Measurements from ENCODE around the gene CACNA1H.
"Not testable (repeated sequence)": the region's sequence is repeated elsewhere in the genome, so short reads cannot be mapped to it uniquely, and the experiment has no call there.

The CACNA1H gene

GRCh38 chr16:1256874-1257322 is 104.0 kb downstream of the CACNA1H start:
- DNase-seq, result no peak

DNA sequence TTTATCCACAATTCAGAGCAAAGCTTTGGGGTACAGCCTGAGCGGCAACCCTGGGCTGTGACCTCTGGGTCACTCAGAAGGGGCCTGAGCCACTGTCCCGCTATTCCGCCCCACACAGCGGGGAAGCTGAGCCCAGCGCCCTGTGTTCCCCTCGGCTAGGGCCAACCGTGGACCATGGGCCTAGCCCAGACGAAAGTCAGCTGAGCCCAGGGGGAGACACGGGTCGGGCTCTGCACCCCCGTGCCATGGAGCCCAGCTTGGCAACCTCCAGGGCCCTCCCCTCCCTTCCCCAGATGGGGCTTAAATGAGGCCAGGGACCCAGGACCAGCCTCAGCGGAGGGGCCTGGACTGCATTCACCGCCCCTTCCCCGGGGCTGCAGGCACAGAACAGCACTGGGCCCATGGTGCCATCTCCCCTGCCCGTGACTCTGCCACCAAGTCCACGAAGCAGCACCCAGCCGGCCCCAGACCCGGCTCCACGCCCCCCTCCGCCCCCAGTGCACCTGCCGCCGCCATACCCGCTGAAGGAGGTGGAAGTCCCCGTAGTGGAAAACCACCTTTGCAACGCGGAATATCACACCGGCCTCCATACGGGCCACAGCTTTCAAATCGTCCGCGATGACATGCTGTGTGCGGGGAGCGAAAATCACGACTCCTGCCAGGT is 104.8 kb downstream of the CACNA1H start:
- no peak for DNase-seq

DNA sequence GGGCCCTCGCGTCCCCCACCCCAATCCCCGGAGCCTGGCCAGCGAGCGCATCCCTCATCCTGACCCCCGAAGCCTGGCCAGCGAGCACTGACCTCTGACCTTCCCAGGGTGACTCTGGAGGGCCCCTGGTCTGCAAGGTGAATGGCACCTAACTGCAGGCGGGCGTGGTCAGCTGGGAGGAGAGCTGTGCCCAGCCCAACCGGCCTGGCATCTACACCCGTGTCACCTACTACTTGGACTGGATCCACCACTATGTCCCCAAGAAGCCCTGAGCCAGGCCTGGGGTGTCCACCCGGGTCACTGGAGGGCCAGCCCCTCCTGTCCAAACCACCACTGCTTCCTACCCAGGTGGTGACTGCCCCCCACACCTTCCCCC is 105.3 kb downstream of the CACNA1H start:
- no peak for DNase-seq

DNA sequence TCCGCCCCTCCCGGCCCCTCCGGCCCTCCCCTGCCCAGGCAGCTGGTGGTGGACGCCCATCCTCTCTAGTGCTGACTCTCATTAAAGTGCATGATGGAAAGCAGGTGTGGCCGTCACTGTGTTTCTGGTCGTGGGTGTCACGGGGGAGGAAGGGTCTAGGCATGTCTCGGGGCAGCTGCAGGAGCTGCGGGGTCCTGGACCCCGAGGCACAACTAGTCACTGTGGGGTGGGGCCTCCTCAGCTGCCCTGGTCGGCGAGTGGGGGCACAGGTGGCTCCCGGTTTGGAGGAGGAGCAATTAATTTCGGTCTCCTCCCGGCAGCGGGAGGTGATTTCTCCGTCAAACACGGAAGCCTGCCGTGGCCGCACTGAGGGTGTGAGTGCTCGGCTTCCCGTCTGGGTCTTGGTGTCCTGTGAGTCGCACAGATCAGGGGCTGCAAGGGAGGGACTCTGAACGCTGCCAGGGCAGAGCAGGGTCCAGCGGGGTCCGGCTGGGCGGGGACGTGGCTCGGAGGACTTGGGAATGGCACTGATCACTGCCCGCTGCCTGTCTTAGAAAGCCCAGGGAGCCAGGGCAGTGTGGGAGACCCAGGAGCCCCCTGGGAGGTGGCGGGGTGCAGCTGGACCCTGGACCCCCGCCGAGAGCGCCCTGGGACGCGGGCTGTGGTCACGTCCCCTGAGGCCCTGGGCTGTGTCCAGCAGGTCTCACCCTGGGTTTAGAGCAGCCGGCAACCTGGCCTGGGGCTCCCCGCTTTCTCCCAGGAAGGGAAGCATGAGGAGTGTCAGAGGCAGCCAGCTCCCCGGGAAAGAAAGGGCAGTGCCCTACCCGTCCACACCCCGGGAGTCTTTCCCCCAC is 106.2 kb downstream of the CACNA1H start:
- DNase-seq, result no peak

DNA sequence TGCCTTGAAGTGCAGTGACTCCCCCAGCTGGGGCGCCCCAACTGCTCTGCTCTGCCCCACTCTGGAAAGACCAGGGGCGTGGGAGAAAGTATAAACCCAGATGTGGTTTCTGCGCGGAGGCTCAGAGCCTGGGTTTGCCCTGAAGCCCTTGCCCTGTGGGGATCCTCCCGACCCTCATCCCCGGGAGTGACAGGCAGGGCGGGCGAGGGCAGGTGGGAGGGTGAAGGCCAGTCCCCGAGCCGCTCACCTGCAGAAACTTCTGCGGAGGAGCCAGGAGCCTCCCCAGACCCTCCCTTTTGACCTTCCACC is 106.8 kb downstream of the CACNA1H start:
- DNase-seq, result no peak

DNA sequence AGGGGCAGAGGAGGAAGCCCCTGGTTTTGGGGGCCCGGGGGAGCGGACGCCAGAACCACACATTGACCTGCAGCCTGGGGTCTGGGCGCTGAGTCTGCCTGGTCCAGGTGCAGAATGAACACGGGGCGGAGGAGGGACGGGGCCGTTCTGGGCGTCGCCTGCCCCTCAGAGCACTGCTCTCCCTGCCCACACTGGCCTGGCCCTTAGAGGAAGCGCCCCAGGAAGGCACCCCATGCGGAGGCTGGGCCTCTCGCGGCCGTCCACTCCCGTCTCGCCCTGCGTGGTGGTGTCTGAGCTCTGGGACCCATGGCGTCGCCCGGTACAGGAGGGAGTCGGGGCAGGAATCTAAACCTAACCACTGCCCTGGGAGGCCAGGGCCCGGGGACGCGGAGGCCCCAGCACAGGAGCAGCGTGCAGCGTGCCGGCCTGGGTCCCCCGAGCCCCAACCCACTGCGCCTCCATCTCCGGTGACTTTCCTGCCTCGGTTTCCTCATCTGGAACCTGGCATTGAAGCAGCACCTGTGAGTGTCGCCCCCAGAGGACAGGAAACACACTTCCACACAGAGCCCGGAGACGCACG is 107.3 kb downstream of the CACNA1H start:
- DNase-seq, result no peak

DNA sequence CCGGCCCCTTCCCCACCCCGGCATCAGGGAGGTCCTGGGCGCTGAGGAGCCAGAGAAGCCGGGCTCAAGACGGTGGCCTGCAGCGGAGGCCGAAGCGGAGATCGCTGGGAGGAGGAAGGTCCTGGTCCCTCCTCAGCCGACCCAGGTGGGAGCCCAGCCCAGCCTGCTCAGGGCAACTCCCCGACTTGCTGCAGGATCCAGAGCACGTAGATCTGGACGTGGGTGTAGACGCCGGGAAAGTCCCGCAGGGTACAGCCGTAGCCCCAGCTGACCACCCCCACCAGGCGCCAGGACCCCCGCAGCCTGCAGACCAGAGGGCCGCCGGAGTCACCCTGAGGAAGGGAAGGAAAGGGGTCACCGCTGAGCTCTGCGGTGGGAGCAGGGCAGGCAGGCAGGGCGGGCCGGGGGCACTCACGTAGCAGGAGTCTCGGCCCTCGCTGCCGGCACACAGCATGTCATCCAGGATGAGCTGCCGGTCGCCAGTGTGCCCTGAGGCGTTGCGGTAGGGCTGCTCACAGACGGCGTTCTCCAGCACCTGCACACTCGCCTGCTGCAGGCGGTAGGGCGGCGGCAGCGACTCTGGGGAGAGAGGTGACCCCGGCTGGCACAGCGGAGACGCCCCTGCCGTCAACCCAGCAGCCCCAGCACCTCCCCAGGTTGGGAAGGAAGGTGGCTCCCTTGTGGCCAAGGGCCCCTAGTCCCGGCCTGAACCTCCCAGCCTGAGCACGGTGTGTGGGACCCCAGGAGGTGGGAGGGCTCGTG is 108.4 kb downstream of the CACNA1H start:
- no peak for DNase-seq

GRCh38 chr16:1262210-1262845 is 109.4 kb downstream of the CACNA1H start:
- DNase-seq, result no peak

DNA sequence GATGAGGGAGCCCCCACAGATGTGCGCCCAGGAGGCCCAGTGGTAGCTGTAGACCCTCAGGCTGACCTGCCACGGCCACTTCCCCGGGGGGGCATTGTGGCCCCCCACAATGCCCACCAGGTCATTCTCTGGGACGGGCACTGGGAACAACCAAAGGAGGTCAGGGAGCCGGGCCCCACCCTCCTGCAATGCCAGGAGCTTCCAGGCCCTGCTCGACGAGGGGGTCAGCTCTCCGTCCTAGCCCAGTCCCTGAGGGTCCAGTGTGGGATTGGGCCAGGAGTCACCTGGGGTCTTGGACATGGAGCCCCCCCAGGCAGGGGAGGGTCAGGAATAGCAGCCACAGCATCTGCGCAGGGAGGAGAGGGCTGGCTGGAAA is 109.9 kb downstream of the CACNA1H start:
- DNase-seq, result no peak

DNA sequence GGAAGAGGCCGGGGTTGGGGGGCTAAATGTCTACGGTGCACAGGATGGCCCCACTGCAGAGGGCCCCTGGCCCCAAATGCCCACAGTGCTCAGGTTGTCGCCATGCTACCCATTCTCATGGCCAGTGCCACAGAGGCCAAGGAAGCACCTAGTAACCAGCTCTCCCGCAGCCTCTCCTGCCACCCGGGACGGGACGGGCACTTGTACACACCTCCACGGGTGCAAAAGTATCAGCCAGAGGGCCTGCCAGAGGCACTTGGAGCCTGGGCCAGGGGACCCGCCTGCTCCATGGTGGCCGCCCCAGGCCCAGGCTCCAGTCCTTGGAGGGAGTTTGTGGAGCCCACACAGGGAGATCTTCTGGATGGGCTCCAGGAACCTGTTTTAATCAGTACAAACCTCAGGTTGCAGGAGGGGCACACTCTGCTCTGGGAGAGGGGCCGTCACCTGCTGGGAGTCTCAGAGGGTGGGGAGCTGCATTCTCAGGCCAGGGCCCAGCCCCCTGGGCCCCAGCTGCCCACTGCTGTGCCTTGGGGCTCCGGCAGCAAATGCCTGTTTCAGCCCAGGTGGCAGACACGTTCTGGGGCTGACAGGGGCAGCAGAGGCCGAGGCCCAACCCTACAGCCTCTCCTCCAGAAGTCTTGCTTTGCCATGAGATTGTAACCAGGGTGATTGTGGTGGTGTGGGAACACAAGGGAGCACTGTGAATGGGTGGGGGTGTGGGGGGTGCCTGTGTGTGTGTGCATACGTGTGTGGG is 110.9 kb downstream of the CACNA1H start:
- DNase-seq, result no peak

DNA sequence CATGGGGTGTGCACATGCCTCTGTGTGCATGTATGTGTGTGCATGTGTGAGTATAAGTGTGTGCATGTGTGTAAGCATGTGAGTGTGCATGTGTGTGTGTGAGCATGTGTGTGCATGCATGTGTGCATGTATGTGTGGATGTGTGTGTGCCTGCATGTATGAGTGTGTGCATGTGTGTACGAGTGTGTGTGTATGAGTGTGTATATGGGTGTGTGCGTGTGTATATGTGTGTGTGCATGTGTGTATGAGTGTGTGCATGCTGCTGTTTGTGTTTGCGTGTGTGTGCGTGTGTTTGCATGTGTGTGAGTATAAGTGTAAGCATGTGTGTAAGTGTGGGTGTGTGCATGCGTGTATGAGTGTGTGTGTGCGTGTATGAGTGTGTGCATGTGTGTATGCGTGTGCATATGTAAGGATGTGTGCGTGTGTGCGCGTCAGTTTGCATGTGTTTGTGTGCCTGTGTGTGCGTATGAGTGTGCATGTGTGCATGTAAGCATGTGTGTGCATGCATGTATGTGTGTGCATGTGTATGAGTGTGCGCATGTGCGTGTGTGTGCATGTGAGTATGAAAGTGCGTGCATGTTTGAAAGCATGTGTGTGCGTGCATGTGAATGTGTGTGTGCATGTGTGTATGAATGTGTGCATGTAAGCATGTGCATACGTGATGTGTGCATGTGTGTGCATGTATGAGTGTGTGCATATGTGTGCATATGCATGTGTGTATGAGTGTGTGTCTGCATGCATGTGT is 111.6 kb downstream of the CACNA1H start:
- DNase-seq, result no peak

DNA sequence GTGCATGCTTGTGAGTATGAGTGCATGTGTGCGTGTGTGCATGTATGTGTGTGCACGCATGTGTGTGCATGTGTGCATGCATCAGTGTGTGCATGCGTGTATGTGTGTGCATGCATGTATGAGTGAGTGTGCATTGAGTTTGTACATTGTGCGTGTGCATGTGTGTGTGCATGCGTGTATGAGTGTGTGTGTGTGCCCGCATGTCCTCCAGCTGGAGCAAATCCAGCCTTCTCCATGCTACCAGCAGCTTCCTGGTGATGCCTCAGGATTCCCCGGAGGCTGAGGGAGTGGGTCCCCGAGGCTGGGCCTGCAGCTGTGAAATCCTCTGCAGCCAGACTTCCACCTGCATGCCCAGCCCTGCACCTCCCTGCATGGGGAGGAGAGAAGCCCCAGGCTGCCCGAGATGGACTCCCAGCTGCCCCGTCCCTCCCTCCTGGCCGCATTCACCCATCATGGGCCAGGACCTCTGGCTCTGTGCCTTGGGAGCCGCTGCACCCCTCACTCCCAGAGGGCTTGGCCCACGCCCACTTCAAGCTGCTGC is 112.3 kb downstream of the CACNA1H start:
- DNase-seq, result no peak

DNA sequence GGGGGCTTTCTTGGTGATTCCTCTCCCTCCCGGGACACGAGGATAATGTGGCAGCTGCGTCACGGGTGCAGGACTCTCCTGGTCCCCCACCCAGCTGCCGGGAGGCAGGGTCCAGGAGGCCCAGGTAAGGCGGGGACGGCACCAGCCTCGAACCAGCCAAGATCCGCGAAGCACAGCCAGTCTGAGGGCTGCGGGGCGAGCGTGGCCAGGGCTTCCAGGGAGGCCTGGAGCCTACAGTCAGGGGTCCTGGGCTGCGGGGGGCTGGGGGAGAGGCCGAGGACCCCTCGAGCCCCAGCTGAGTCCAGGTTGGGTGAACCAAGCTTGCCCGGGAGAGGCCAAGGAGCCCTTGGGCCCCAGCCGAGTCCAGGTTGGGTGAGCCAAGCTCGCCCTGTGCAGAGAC is 112.9 kb downstream of the CACNA1H start:
- no peak for DNase-seq

DNA sequence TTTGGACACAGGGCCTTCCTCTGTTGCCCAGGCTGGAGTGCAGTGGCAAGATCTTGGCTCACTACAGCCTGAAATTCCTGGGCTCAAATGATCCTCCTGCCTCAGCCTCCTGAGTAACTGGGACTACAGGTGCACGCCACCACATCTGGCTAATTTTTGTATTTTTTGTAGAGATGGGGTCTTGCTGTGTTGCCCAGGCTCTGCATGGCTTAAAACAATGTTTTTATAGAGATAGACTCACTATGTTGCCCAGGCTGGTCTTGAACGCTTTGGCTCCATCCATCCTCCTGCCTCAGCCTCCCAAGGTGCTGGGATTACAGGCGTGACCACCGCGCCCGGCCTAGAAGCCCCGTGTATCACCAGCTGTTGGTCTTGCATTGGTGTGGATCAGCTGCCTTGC is 116.5 kb downstream of the CACNA1H start:
- DNase-seq, result not testable (repeated sequence)

DNA sequence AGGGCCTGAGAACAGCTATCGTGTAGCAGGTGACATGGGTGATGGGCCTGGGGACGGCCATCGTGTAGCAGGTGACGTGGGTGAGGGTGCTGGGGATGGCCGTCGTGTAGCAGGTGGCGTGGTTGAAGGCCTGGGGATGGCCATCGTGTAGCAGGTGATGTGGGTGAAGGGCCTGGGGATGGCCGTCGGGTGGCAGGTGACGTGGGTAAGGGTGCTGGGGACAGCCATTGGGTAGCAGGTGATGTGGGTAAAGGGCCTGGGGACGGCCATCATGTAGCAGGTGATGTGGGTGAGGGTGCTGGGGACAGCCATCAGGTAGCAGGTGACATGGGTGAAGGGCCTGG is 118.4 kb downstream of the CACNA1H start:
- DNase-seq, result no peak
